Ectodermal cell (in vitro differentiated cells): ENCODE data around the gene GPC5.

Experiments used
- H3K27ac ChIP-seq: 2 replicates; pipeline ENCODE4 v1.7.0; 2013; ENCODE audit warnings: mild to moderate bottlenecking, low read depth, low read length; ENCODE audit not compliant: insufficient read depth, poor library complexity, severe bottlenecking
- H3K27me3 ChIP-seq: 2 replicates; pipeline ENCODE4 v1.7.0; 2013; ENCODE audit warnings: mild to moderate bottlenecking, low read length; ENCODE audit not compliant: insufficient read depth, control insufficient read depth, poor library complexity, severe bottlenecking
- H3K36me3 ChIP-seq: one replicate; pipeline ENCODE4 v1.7.0; 2013; ENCODE audit warnings: low read length; ENCODE audit not compliant: control insufficient read depth, insufficient read depth
- H3K4me1 ChIP-seq: one replicate; pipeline ENCODE4 v1.7.0; 2013; ENCODE audit warnings: low read length; ENCODE audit not compliant: control insufficient read depth, insufficient read depth
- H3K4me3 ChIP-seq: 2 replicates; pipeline ENCODE4 v1.7.0; 2013; ENCODE audit warnings: low read depth, low read length, control low read depth; ENCODE audit not compliant: insufficient read depth
- H3K9me3 ChIP-seq: 2 replicates; pipeline ENCODE4 v1.7.0; 2013; ENCODE audit warnings: mild to moderate bottlenecking, low read length, moderate library complexity; ENCODE audit not compliant: control insufficient read depth
- WGBS, 2 experiments: methylation state at CpG; one replicate each; pipeline ENCODE4 v1.1.7; 2013; ENCODE audit warnings: missing lambda C conversion rate in 2 of 2; 5-methylcytosine and 5-hydroxymethylcytosine counted together

The GPC5 gene

DNA sequence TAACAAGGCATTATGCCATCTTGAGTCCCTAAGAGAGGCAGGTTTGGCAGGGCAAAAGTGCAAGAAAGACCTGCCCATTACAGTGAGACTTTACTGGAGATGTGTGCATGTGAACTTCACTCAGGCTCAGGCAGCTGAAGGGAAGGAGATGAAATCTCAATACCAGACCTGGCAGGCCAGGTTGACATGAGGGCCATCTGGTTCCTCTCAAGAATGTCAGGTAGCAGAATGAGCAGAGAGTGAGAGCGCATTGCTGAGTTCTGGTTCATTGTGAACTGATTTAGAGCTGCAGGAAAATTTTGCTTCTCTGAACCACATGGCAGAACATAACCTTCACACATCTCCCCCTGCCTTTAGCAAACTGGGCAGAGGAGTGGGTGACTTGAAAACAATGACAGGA is 406.3 kb downstream of the GPC5 start:
- WGBS, 2 experiments: 86 to 100% methylated on average over 1 of the region's 1 CpG
- H3K4me3 ChIP-seq: no peak overlapping the region
- H3K9me3 ChIP-seq: no peaks in the 10 kb centered on the region
- H3K4me1 ChIP-seq: no peaks in the 10 kb centered on the region
- no peak overlapping the region for H3K27ac ChIP-seq
- H3K36me3 ChIP-seq: no peaks in the 10 kb centered on the region
- H3K27me3 ChIP-seq: no peaks in the 10 kb centered on the region

DNA sequence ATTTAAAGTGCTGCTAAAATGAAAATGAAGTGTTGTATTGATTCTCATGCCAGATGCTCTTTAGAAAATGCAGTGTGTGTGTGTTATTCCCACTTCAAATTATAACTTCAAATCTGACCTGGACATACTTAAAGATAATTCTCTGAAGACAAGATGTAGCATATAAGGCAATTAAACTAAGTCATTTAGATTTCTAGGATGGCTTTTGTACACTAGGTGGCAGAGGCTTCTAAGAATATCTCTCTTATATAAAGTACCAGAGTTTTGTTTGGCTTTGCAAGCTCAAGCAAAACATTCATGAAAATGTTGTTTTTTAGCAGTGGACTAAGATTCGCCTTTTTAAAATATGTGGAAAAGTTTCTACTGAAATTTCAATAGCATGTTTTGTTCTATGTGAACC is 407.2 kb downstream of the GPC5 start:
- WGBS, 2 experiments: 100% methylated on average over 1 of the region's 1 CpG; no CpG with 5 or more reads in 1 of the 2 experiments

DNA sequence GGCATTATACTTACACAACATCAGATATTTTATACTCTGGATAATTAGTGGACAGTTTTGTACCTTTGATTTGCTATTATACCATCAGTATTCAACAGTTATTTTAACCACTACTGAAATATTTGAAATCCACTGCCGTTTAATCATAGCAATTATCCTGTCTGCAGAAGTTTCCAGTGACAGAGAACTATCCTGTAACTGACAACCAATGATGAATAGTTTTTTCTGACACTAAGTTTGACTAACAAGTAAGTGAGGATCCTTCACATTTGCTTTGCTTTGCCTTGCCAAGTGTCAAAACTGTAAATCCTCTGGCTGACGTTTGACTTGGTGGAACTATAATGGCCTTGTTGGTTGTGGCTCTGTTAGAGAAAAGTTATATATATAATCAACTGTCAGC is 410.7 kb downstream of the GPC5 start:
- Histone ChIP-seq H3K27ac (no peak overlapping the region), H3K36me3 (no peaks in the 10 kb centered on the region), H3K4me3 (no peak overlapping the region), H3K4me1 (no peaks in the 10 kb centered on the region), H3K9me3 (no peaks in the 10 kb centered on the region), H3K27me3 (no peaks in the 10 kb centered on the region)
- WGBS, 2 experiments: 91 to 95% methylated on average over 1 to 2 of the region's 2 CpGs

More for the DNA sequence above, 407.2 kb downstream of the GPC5 start:
- no peak overlapping the region for H3K27ac ChIP-seq
- no peaks in the 10 kb centered on the region for H3K27me3 ChIP-seq
- no peak overlapping the region for H3K4me3 ChIP-seq
- H3K4me1 ChIP-seq: no peaks in the 10 kb centered on the region
- H3K36me3 ChIP-seq: no peaks in the 10 kb centered on the region
- no peaks in the 10 kb centered on the region for H3K9me3 ChIP-seq

DNA sequence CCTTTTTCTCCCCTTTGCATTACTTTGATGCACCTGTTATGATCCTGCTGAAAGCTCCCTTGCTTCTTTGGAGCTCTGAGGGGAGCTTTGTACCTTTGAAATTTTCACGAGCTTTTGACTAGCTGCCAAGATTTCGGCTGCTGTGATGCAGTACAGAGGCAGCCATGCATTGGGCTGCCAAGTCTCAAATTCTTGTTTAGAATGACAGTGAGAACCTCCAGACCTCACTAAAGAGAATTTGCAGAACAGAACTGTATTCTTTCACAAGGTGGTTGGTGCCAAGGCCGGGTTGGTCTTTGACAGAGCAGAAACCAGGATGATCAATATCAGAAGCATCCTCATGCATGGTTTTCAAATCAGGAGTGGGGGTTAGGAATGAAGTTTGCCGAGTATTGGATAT is 414.8 kb downstream of the GPC5 start:
- Histone ChIP-seq H3K4me1 (no peaks in the 10 kb centered on the region), H3K27ac (no peak overlapping the region), H3K27me3 (no peaks in the 10 kb centered on the region), H3K4me3 (no peak overlapping the region), H3K9me3 (no peaks in the 10 kb centered on the region), H3K36me3 (no peaks in the 10 kb centered on the region)
- WGBS, 2 experiments: 78 to 83% methylated on average over 4 of the region's 4 CpGs

DNA sequence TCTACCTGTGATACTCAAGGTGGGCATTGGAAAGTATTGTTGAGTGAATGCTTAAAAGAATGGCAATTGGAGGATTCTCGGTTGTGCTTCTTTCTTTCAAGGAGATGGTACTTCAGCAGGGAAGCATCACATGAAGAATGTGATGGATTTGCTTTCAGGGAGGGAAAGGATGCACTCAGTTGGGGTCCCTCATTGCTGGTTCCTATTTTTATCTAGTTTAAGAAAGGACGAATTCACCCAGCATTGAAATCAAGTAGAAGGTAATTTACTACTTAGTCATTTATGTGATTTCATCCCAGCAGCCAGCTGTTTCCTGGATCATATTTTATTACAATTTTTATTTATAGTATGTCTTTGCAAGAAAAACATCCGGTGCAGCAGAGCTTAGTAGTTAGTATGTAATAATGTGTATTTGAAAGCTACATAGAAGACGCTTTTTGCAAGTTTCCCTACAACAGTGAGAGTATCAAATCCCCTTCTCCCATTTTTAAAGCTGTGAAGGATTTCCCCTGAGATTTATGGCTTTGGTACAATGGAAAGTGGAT is 417.9 kb downstream of the GPC5 start:
- no peaks in the 10 kb centered on the region for H3K36me3 ChIP-seq

DNA sequence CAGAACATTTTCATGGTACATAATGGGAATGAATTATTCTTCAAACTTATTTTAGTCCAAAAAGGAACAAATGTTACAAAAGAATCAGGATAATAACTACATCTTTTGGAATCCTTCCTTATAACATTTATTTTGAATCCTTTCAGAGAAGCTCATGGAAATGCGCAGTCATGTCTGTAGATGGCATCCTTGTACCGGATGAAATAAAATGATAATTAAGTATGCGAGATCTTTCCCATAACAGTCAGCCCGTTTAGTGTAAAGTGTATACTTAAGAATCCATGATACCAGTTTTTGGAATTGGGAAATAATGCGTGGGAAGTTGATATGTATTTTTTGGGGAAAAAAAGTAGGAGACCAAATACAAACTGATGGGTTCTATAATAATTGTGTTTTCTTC is 418.8 kb downstream of the GPC5 start:
- no peaks in the 10 kb centered on the region for H3K4me1 ChIP-seq
- no peak overlapping the region for H3K4me3 ChIP-seq
- no peaks in the 10 kb centered on the region for H3K36me3 ChIP-seq
- 92 to 95% methylated on average over 5 of the region's 5 CpGs for WGBS, 2 experiments
- H3K9me3 ChIP-seq: no peaks in the 10 kb centered on the region
- H3K27me3 ChIP-seq: no peaks in the 10 kb centered on the region
- H3K27ac ChIP-seq: no peak overlapping the region

More for the DNA sequence above, 417.9 kb downstream of the GPC5 start:
- H3K27ac ChIP-seq: no peak overlapping the region
- H3K9me3 ChIP-seq: no peaks in the 10 kb centered on the region
- H3K4me1 ChIP-seq: no peaks in the 10 kb centered on the region
- no peak overlapping the region for H3K4me3 ChIP-seq
- H3K27me3 ChIP-seq: no peaks in the 10 kb centered on the region
- WGBS, 2 experiments: 64 to 92% methylated on average over 1 to 4 of the region's 4 CpGs

DNA sequence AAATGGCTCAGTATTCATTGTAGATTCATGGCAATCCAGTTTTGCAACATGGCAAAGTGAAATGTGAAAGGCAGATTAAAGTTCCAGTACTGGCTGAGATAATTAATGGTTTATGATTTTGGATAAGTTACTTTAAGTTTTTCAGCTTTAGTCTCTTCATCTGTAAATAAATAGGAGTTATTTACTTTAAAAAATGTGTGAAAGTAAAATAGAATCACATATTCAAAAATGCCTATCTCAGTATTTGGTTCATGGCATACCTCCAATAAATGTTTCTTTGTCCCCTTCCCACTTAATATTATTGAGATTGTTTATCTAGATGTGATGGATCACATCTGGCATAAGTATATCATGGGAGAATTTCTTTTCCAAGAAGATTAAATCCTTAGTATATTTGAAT is 426.0 kb downstream of the GPC5 start:
- Histone ChIP-seq H3K27ac (no peak overlapping the region), H3K27me3 (no peaks in the 10 kb centered on the region)

DNA sequence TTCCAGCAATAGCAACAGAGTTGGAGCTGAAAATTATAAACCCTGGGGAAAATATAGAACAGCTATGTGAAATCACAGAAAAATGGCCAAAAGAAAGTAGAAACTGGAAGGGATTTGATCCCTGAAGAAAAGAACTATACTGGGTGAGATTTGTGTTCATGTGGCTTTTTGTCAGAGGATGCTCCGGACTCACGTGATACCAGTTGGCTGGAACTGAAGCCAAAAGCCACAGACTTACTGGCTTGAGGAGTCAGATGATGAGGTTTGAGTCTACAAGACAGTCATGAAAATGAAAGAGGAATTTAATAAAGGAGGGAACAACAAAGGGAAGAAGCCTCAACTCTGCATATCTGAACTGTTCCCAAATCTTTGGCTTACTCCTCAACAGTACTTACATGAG is 427.1 kb downstream of the GPC5 start:
- 96 to 97% methylated on average over 2 of the region's 2 CpGs for WGBS, 2 experiments
- Histone ChIP-seq H3K36me3 (no peaks in the 10 kb centered on the region), H3K9me3 (no peaks in the 10 kb centered on the region)

More for the DNA sequence above, 426.0 kb downstream of the GPC5 start:
- Histone ChIP-seq H3K4me3 (no peak overlapping the region), H3K9me3 (no peaks in the 10 kb centered on the region), H3K36me3 (no peaks in the 10 kb centered on the region), H3K4me1 (no peaks in the 10 kb centered on the region)

DNA sequence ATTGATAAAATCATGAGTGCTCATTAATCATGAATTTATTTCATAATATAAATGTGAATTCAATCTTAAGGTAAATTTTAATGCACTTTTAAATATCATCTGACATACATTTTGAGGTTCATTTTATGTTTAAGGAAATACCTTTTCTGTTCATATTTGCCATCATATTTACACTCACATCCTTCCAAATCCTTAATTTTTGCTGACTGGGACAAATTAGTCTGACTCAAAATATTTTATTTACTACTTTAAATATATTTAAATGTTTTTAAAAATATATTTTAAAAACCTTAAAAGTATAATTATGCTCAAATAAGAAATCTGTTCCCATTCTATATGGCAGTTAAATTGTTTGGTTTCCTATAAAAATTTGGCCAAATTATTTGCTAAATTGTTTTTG is 438.1 kb downstream of the GPC5 start:
- H3K27me3 ChIP-seq: no peaks in the 10 kb centered on the region
- no peak overlapping the region for H3K27ac ChIP-seq

More for the DNA sequence above, 427.1 kb downstream of the GPC5 start:
- H3K4me1 ChIP-seq: no peaks in the 10 kb centered on the region
- no peak overlapping the region for H3K27ac ChIP-seq
- no peak overlapping the region for H3K4me3 ChIP-seq
- H3K27me3 ChIP-seq: no peaks in the 10 kb centered on the region

DNA sequence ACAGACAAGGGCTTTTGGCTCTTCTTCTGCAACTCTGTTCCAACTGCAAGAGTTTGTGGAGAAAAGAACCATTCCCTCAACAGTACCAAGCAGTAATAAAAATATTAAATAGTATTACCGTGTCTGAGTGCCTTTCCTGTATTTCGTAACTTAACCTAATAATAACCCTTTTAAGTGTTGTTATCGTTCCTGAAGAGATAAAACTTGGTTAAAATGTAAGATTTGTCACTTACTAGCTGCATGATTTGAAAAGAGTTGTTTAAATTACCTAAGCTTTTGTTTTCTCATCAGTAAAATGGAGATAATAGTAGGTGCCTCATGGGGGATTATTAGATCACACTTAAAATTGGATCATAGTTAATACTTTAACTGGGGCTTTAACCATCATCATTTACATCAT is 447.2 kb downstream of the GPC5 start:
- H3K36me3 ChIP-seq: no peaks in the 10 kb centered on the region
- H3K4me1 ChIP-seq: no peaks in the 10 kb centered on the region
- H3K4me3 ChIP-seq: no peak overlapping the region
- no peaks in the 10 kb centered on the region for H3K27me3 ChIP-seq
- no peaks in the 10 kb centered on the region for H3K9me3 ChIP-seq
- H3K27ac ChIP-seq: no peak overlapping the region
- WGBS, 2 experiments: 75 to 90% methylated on average over 1 to 3 of the region's 3 CpGs

More for the DNA sequence above, 438.1 kb downstream of the GPC5 start:
- Histone ChIP-seq H3K4me1 (no peaks in the 10 kb centered on the region), H3K4me3 (no peak overlapping the region), H3K36me3 (no peaks in the 10 kb centered on the region), H3K9me3 (no peaks in the 10 kb centered on the region)

DNA sequence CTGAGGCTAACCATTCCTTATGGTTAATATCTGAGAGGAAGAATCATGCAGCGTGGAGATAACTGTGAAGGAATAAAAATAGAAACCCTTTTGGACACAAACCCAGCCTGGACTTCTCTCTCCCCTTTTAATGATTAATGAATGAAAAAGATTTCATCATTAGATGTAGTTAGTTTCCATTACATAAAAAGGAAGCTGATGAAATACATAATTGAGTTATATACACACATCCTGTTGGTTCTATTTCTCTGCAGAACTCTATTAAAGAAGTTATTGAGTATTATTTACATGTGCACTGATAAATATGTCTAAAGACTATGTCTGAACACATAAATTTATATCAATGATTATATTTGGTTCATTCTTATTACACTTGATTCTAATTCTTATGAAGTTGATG is 465.3 kb downstream of the GPC5 start:
- H3K4me3 ChIP-seq: no peak overlapping the region
- H3K36me3 ChIP-seq: no peaks in the 10 kb centered on the region
- 90% methylated on average over 1 of the region's 1 CpG; no CpG with 5 or more reads in 1 of the 2 experiments for WGBS, 2 experiments
- no peaks in the 10 kb centered on the region for H3K27me3 ChIP-seq
- no peak overlapping the region for H3K27ac ChIP-seq
- no peaks in the 10 kb centered on the region for H3K9me3 ChIP-seq
- no peaks in the 10 kb centered on the region for H3K4me1 ChIP-seq
